Coronary artery (tissue), 2 donors: ENCODE data around the gene HIVEP2.

Experiments used
- DNase-seq: peaks from one replicate; pipeline ENCODE4 v3.0.0-alpha.2; 2017; ENCODE audit warnings: low spot score
- H3K27ac ChIP-seq, 2 donors: fragments of 200-600 bp; sonication (generic); one replicate each; pipeline ENCODE4 v1.5.1; 2016 to 2019
- H3K4me3 ChIP-seq: fragments of 200-600 bp; sonication (generic); 2 replicates; pipeline ENCODE4 v1.5.1; 2016; ENCODE audit warnings: mild to moderate bottlenecking, moderate library complexity
- TF ChIP-seq, protein P1 (sequence below): fragments of 200-600 bp; sonication (generic); IDR thresholded peaks from one replicate; pipeline ENCODE4 v1.5.1; 2019; ENCODE audit warnings: antibody characterized with exemption

HIVEP2 gene

DNA sequence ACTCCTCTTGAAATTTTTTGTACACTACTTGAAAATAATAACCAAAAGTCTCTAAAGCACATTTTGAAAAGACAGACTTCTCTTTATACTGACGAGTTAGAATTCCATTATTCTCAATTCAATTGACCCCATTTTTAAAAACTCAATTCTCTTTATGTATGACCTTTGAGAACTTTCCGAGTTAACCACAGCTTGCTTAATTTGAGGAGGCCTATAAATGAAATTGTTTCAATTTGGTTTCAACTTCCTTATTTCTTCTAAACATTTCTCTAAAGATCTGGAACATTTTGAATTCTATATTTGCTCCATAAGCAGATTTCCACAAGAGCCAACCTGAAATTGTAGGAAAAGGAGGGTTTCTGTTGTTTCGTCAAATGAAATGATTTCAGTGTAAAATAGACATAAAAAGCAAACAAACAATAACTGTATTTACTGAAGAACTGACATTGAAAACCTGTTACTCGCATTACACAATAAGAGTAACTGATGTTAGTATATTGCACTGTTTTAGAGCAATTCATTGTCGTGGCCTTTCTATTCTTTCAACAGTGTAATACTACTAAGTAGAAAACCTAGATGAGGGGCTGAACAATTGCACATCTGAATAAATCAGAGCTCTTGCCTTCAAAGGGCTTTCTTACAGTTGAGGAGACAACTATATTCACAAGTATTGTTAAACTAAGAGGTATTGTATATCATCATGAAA lies 223.6 kb downstream of the HIVEP2 start:
- TF ChIP-seq, protein P1, sequence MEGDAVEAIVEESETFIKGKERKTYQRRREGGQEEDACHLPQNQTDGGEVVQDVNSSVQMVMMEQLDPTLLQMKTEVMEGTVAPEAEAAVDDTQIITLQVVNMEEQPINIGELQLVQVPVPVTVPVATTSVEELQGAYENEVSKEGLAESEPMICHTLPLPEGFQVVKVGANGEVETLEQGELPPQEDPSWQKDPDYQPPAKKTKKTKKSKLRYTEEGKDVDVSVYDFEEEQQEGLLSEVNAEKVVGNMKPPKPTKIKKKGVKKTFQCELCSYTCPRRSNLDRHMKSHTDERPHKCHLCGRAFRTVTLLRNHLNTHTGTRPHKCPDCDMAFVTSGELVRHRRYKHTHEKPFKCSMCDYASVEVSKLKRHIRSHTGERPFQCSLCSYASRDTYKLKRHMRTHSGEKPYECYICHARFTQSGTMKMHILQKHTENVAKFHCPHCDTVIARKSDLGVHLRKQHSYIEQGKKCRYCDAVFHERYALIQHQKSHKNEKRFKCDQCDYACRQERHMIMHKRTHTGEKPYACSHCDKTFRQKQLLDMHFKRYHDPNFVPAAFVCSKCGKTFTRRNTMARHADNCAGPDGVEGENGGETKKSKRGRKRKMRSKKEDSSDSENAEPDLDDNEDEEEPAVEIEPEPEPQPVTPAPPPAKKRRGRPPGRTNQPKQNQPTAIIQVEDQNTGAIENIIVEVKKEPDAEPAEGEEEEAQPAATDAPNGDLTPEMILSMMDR = no peak
- Histone ChIP-seq H3K4me3 (no peak overlapping the region), H3K27ac (no peak overlapping the region)
- DNase-seq = no peak

- TF ChIP-seq, protein P1 = no peak
- Histone ChIP-seq H3K27ac (no peak overlapping the region), H3K4me3 (no peak overlapping the region)
- no peak for DNase-seq
Measured at GRCh38 chr6:142718667-142719191, 226.2 kb downstream of the HIVEP2 start.

DNA sequence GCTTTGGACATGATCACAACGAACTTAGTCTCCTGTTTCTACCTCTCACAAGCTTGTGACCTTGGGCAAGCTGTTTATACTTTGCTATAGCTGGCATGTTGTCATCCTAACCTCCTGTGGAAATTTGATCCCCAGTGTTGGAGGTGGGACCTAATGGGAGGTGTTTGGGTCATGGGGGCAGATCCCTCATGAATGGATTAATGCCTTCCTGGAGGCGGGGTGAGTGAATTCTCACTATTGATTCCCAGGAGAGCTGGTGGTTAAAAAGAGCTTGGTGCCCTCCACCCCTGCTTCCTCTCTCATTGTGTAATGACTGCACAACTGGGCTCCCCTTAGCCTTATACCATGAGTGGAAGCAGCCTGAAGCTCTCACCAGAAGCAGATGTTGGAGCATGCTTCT lies 228.9 kb downstream of the HIVEP2 start:
- TF ChIP-seq, protein P1 = no peak
- no peak overlapping the region for H3K27ac ChIP-seq
- no peak overlapping the region for H3K4me3 ChIP-seq
- DNase-seq = no peak

DNA sequence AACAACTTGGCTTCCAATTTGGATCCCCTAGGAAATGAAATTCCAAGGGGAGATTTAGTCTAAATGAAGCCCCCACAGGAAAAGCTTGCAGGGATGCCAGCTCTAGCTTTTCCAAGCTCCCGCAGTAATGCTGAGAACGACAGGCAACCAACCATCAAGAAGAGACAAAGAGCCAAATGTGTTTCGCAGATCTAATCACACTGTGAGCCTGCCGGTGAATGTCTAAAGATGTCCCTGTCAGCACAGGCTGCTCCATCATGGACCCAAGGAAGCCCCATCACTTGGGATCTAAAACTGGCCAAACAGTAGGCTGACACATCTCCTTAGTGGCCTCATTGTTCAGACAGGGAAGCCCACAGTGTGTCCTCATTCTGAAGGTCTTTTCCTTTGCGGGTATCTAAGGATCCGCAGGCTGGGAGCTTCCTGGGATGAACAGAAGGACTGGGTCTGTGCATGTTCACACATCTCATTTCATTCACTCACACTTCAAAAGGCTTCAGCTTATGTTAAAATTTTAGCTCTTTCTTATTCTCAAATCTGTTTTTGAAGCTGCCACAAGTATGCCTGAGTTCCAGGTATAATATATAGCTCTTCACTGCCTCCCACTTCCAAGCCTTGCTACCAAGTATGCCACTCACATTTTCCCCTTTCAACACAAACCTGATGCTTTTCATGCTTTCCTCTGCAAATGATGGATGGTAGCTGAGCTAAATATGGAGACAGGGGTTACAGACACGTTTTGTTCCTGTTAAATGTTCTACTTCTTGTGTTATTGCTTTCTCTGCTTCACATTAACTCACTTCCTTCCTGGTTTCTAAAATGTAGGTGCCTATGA lies 229.8 kb downstream of the HIVEP2 start:
- DNase-seq = no peak
- TF ChIP-seq, protein P1 = no peak
- Histone ChIP-seq H3K4me3 (no peak overlapping the region), H3K27ac (no peak overlapping the region)

DNA sequence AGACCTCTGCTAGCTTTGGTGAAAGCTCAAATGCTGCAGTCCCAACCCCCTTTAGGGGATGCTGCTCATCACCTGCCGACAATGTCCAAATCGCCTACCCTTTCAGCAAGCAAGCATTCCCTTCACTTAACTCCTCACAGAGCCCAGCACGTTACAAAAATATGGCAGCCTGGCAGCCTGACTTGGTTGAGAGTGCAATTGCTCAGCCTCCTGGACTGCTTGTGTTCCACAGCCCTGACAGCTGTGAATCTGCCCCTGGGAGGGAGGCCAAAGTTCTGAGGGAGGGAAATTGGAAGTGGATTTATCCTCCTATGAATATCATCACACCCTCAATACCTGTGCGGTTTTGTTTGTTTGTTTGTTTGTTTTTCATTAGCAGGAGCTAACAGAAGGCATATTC lies 231.0 kb downstream of the HIVEP2 start:
- TF ChIP-seq, protein P1 = no peak
- no peak overlapping the region for H3K4me3 ChIP-seq
- H3K27ac ChIP-seq = no peak overlapping the region
- DNase-seq = no peak

GRCh38 chr6:142712231-142712630 lies 232.7 kb downstream of the HIVEP2 start:
- no peak for DNase-seq
- H3K27ac ChIP-seq = no peak overlapping the region
- no peak overlapping the region for H3K4me3 ChIP-seq
- TF ChIP-seq, protein P1 = no peak
